ENCODE results near the gene RMND5B. TPM values are rescaled to one million over a fixed set of nuclear protein-coding genes. Genes with fewer than 3 reads are reported as not detected.
A peak's percentile ranks its signal among the peaks of the same experiment; 100 is the strongest.

RMND5B gene
- total RNA-seq, 1 donor from 2014 or later: 32.6 TPM

- no peaks in the 10 kb centered on the region for H3K9me3 Mint-ChIP-seq
- peaks cover 15% of the 10 kb centered on the region for H3K4me1 Mint-ChIP-seq
- H3K36me3 Mint-ChIP-seq: peaks cover 2% of the 10 kb centered on the region
- DNase-seq (ENCODE audit: low spot score in 2 of 2, unreplicated experiment in 2 of 2): no peak
- peaks cover 6% of the 10 kb centered on the region for H3K27me3 Mint-ChIP-seq (ENCODE audit: low read depth)
- H3K4me3 Mint-ChIP-seq: no peak overlapping the region
- peak overlapping the region; percentile 26 for H3K27ac Mint-ChIP-seq
- TF ChIP-seq CTCF (IDR thresholded peaks at IDR 0.05; ENCODE audit: unreplicated experiment): no peak
Observed at GRCh38 chr5:178199581-178200434, 69.0 kb downstream of the RMND5B start.

Other genes with a start within 250 kb of the RMND5B start
- gene PROP1, start 134.8 kb upstream of the RMND5B start, total RNA-seq: not detected in 3 replicates
- 1.8 to 2.3 TPM (median 2.1 TPM) in 3 replicates for gene N4BP3, start 17.5 kb upstream of the RMND5B start, total RNA-seq
- 112 to 120 TPM (median 116 TPM) in 3 replicates for gene NHP2, start 22.9 kb downstream of the RMND5B start, total RNA-seq
- gene GMCL2, start 56.4 kb downstream of the RMND5B start, total RNA-seq: not detected in 3 replicates
- 198 to 209 TPM (median 204 TPM) in 3 replicates for gene HNRNPAB, start 73.5 kb downstream of the RMND5B start, total RNA-seq
- gene PHYKPL, start 101.8 kb downstream of the RMND5B start, total RNA-seq: 128 to 137 TPM (median 137 TPM) in 3 replicates